IPS-18c (cell line): Measurements from ENCODE around the gene ZC3H7B.
"Not testable (repeated sequence)": the region's sequence is repeated elsewhere in the genome, so short reads cannot be mapped to it uniquely, and the experiment has no call there.

Experiments
- H3K4me3 ChIP-seq: 2 replicates; pipeline ENCODE4 v1.7.0; 2013; ENCODE audit warnings: low read depth, mild to moderate bottlenecking, low read length, moderate library complexity; ENCODE audit not compliant: insufficient read depth
- H3K9me3 ChIP-seq: one replicate; pipeline ENCODE4 v1.6.1; 2013; ENCODE audit warnings: mild to moderate bottlenecking, low read length, moderate library complexity; ENCODE audit not compliant: control insufficient read depth, insufficient read depth

Gene ZC3H7B, protein sequence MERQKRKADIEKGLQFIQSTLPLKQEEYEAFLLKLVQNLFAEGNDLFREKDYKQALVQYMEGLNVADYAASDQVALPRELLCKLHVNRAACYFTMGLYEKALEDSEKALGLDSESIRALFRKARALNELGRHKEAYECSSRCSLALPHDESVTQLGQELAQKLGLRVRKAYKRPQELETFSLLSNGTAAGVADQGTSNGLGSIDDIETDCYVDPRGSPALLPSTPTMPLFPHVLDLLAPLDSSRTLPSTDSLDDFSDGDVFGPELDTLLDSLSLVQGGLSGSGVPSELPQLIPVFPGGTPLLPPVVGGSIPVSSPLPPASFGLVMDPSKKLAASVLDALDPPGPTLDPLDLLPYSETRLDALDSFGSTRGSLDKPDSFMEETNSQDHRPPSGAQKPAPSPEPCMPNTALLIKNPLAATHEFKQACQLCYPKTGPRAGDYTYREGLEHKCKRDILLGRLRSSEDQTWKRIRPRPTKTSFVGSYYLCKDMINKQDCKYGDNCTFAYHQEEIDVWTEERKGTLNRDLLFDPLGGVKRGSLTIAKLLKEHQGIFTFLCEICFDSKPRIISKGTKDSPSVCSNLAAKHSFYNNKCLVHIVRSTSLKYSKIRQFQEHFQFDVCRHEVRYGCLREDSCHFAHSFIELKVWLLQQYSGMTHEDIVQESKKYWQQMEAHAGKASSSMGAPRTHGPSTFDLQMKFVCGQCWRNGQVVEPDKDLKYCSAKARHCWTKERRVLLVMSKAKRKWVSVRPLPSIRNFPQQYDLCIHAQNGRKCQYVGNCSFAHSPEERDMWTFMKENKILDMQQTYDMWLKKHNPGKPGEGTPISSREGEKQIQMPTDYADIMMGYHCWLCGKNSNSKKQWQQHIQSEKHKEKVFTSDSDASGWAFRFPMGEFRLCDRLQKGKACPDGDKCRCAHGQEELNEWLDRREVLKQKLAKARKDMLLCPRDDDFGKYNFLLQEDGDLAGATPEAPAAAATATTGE

DNA sequence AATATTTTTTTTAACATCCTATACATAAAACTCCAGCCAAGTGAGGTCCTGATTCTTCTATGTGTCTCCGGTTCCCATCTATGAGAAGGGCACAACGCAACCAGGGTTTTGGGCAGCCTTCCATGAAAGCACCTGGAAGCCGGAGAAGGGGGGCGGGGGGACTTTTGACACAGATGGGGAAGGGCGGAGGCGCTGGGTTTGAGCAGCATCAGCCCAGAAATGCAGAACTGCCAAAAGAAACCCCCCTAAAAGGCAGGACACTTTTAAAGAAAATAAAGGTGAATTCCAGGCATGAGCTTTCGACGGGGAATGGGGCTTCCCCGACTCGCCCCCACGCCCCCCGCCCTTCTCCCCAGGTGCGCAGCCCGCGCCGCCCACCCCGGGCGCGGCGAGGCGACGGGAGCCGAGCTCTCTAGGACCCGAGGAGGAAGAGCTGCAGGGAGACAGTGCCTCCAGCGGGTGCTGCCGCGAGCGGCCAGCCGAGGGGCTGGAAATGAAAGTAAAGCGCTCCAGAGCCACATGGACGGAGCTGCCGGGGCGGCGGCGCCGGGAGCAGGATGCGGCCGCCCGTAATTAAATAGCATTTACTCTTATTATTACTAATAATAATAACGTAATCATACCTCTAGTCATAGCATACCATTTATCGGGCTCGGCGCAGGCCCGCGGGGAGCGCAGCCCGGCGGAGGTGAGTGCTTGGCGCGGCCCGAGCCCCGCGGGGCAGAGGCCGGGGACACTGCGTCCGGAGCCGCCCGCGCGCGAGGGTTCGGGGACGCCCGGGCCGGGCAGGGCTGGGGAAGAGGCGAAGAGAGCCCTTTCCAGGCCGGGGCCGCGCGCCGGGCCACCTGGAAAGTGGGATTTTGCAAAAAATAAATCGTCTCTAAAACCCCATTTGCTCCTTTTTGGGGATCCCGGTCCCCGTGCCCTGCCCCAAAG, at the start of gene ZC3H7B:
TSS of gene ZC3H7B (plus strand) at position 441 of the 936 bp plus-strand sequence. CDS start 19,136 bp downstream, outside the sequence.
- Histone ChIP-seq H3K9me3 (no peaks in the 10 kb centered on the region), H3K4me3 (peak within 1 kb of the TSS; percentile 81)

DNA sequence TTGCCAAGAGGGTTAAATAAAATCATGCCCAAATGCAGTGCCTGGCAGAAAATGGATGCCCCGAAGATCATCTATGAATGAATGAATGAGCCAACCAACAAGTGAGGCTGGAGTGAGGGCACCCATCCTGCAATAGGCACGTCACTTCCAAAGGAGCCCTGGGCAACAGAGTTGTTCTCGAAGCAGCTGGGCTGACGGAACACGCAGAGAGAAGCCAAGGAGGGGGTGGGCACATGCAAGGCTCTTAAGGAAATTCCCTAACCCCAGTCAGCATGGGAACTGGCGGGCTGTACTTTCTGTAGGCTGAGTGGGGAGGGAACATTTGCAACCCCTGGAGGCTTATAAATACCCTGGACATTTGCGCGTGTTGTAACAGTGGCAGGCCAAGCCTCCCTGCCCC, 49.0 kb upstream of the ZC3H7B start:
- H3K4me3 ChIP-seq, result no peak overlapping the region
- no peaks in the 10 kb centered on the region for H3K9me3 ChIP-seq

DNA sequence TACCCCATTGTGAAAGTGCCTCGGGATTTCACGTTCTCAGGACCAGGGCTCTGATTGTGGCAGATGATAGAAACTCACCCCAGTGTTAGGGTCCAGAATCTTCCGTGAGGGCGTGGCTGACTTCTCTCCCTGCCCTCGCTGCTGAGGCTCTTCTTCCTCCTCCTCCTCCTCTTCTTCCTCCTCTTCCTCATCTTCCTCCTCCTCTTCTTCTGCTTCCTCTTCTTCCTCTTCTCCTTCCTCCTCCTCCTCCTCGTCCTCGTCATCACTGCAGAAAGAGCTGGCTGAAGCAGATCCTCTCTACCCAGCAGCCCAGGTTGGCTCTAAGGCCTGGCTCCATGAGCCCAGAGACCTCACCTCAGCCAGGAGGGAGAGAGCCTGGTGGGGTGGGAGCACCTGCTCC, 47.1 kb upstream of the ZC3H7B start:
- H3K4me3 ChIP-seq, result no peak overlapping the region

DNA sequence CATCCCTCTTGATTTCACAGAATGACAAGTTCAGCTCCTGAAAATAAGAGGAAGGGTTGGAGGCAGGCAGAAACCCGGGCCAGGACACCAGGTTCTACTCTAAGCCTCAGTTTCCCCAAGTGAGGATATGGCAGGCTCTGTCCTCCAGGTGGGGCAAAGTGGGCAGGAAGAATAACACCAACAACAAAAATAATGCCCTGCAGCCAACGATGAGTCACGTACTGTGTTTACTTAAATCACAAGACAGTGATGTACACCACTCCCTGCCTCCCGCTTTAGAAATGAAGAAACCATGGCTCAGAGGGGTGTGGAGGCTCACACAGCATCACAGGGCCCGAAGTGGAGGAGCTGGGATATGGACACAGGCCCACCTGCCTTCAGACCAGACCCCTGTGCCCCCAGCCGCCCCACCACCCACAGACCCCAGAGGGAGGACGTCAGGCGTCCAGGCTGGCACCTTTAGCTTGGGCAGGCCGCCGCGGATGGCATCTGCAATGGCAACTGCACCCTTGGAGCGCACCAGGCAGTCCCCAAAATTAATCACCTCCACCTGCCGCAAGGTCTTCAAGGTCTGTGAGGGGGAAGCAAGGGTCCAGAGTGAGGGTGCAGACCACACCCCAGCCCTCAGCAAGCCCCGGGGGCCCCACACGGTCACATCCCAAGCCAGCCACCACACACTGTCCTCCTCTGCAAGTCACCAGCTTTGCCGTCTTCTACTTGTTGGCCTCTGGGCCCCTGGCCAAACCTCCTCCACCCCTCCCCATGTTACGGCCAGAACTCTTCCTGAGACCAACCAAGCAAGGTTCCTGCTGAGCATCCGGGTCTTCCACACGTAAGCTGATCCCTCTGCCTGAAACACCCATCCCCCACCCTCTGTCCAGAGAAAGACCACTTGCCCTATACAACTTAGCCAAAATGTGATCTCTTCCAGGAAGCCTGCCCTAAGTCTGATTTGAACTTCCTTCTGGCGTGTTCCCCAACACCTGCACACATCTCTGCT, 44.8 kb upstream of the ZC3H7B start:
- H3K4me3 ChIP-seq, result no peak overlapping the region
- no peaks in the 10 kb centered on the region for H3K9me3 ChIP-seq

More for the DNA sequence above, 47.1 kb upstream of the ZC3H7B start:
- no peaks in the 10 kb centered on the region for H3K9me3 ChIP-seq

DNA sequence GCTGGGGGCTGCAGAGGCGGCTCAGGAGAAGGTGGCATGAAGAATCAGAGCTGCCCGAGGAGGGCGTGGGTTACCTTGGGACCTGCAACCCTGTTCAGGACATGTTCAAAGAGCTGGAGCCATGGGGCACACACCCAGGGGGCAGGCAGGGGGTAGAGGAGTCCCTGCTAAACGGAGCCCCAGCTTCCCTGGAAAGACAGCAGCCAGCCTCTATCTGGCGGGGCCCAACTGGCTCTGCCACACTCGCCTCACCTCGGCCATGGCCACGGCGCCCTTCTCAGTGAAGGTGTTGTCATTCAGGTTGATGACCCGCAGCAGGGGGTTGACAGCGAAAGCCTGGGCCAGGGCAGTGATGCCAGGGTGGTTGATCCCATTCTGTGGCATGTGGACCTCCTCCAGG, 43.6 kb upstream of the ZC3H7B start:
- Histone ChIP-seq H3K9me3 (no peaks in the 10 kb centered on the region), H3K4me3 (no peak overlapping the region)

DNA sequence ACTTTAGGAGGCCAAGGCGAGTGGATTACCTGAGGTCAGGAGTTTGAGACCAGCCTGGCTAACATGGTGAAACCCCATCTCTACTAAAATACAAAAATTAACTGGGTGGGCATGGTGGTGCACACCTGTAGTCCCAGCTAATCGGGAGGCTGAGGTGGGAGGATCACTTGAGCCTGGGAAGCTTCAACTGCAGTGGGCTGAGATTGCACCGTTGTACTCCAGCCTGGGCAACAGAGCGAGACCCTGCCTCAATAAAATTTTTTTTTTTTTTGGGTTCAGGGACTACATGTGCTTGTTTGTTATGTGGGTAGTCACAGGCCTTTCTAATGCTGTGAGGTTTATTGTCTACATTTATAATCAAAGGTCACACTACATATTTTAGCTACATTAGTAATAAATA, 41.6 kb upstream of the ZC3H7B start:
- not testable (repeated sequence) for H3K9me3 ChIP-seq, H3K4me3 ChIP-seq

DNA sequence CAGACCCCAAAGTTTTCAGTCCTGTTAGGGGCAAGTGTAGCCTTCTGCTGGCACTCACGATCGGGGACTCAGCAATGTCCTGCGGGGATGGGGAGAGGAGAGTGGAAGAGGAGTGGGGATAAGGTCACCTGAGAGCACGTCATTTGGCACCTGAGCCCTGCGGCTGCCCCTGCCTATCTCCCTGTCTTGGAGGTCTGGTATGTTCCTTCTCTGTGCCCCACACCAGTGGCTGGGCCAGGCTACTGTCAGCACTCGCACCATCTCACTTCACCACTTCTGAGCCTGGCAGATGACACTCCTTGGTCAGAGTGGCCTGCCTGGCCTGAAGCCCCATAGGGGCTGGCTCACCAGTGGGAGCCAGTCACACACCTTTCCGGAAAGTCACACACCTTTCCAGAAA, 40.5 kb upstream of the ZC3H7B start:
- H3K4me3 ChIP-seq, result no peak overlapping the region
- no peaks in the 10 kb centered on the region for H3K9me3 ChIP-seq

DNA sequence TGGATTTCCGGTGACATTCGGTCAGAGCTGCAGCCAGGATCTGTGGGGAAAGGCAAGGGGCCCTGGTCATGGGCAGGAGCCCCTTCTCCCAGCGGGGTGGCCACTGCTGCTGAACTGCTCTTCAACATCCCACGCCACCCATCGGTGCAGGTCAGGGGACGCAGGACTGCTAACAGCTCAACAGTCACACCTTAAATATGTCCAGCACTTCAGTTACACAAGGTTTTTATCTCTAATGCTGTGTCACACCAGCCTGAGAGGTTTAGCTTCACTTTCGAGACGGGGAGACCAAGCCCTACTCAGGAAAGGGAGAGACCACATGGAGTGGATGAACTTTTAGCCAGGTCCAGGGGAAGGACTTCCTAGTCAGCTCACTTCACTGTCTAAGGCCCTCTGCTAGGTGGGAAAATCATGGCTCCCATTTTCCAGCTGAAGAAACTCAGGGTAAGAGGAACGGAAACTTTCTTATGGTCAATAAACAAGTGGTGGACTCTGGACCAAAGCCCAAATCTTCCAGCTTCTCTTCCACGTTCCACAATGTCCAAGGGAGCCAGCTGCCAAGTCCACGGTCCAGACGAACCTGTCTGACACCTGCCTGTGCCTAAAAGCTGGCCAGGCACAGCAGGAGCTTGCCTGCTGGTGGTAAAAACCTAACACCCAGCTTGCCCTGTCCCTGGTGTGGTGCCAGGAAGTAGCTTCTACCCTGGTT, 39.6 kb upstream of the ZC3H7B start:
- no peak overlapping the region for H3K4me3 ChIP-seq

DNA sequence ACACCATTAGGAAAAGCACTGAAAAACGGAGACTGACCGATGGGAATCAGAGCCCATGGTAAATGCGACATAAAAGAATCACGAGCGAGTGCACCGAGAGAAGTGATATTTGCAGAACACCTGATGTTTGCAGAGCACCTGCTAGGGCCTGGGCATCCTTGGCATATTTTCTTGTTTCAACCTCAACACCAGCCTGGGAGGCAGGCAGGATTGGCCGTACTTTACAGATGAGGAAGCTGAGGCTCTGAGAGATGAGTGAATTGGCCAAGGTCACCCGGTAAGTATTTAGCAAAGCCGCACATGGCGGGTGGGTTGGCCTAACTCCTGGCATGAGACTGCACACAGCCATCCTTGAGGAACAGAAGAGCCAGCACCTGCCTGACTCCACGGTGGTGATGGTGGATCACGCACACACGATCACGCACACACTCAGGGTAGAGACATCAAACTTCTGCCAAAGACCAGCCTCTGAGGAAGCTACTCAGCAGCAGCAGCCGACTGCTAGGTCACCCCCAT, 39.0 kb upstream of the ZC3H7B start:
- no peaks in the 10 kb centered on the region for H3K9me3 ChIP-seq
- no peak overlapping the region for H3K4me3 ChIP-seq

More for the DNA sequence above, 39.6 kb upstream of the ZC3H7B start:
- no peaks in the 10 kb centered on the region for H3K9me3 ChIP-seq

DNA sequence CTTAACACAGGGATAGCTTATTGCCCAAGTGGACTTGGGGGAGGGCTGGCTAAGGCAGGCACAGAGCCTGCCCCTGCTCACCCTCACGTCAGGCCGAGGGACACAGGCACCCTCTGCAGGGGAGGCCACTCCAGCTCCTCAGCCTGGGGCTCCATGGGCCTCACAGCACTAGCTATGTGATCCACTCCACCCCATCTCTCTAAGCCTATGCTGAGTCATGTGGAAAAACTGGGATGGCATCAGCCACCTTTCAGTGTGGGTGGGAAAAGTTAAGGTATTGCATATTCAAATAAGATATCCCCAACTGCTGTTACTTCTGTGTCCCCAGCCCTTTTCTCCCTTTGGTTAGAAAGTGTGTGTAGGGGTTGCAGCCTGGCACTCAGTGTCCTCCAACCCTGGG, 37.6 kb upstream of the ZC3H7B start:
- H3K4me3 ChIP-seq, result no peak overlapping the region
- no peaks in the 10 kb centered on the region for H3K9me3 ChIP-seq

DNA sequence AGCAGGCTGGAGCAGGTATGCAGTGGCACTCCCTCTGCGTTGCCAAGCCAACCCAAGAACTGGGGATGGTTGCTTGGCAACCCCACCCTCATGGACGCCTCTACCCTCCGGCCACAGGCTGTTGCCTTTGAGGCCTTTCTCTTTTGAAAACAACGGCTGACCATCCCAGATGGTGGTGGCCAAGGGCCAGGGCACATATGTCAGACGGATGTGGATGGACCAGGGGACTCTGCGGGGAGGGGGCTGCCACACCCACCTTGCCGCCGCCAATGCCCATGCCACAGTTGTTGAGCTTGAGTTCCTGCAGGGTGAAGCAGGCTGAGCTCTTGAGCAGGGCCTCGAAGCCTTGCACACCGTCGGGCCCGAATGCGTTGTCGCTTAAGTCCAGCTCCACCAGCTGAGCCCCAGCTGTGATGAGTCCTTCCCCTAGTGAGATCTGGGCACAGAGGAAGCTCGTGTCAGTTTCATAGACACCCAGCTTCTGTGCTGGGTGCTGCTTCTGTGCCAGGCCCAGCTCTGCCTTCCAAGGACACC, 36.9 kb upstream of the ZC3H7B start:
- Histone ChIP-seq H3K4me3 (no peak overlapping the region), H3K9me3 (no peaks in the 10 kb centered on the region)

DNA sequence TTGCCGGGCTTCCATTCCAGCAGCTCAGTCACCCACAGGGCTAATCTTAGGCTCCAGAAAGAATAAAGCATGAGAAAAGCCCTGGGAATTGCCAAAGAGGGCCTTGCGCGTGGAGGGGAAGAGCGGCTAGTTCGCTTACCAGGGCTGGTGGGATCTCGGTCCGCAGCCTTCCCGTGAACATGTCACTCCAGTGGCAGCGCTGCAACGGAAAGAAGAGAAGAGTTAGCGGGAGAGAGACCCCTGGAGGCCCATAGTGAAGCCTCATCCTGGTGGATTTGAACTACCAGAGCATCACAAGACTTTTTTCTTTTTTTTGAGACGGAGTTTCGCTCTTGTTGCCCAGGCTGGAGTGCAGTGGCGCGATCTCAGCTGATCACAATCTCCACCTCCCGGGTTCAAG, 33.4 kb upstream of the ZC3H7B start:
- Histone ChIP-seq H3K9me3 (no peaks in the 10 kb centered on the region), H3K4me3 (no peak overlapping the region)

DNA sequence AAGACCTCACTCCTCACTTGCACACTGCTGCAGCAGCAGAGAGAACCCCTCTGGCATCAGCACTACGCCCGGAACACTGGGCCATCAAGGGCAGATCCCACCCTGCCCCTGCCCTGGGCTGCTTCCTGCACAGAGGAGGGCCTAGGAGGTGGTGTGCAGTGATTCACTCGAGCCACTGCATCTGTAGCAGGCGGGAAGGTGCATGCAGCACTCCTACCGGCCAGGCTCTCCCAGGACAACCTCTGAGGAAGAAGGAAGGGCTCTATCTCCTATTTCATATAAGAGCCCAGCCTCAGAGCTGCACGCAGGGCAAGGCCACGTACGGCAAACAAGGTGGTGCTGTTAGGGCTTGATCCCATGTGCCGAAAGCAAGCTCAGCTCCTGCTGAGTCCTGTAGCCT, 29.5 kb upstream of the ZC3H7B start:
- H3K4me3 ChIP-seq, result no peak overlapping the region
- H3K9me3 ChIP-seq, result no peaks in the 10 kb centered on the region

DNA sequence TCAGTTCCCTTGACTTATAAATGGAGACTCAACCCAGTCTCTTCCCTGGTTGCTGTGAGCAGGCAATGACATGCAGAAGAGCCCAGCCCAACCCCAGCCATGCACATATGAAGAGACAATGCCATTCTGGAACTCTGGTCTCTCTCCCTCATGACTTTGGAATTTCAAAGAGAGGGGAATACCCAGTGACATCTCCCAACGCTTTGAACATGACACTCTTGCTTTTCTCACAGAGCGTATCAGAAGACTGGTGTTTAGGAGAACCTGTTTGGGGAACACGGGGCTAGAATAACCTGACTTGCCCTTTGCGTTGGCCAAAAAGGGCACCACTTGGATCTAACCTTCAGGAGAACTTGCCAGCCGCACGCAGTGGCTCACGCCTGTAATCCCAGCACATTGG, 28.2 kb upstream of the ZC3H7B start:
- Histone ChIP-seq H3K4me3 (no peak overlapping the region), H3K9me3 (no peaks in the 10 kb centered on the region)

DNA sequence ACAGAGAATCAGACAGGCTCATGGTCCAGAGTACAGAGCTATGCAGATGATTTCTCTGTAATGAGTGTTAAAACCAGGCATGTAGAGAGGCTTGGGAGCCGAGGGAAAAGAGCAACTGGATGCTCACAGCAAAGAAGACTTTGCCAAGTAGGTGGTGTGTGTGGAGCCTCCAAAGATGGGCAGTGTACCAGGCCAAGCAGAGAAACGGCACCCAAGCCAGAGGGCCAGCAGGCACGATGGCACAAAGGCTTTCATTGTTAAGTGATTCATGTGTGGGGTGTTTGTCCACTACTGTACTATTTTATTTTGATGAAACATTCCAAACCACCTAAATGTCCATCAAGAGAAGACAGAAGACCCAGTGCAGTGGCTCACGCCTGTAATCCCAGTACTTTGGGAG, 26.5 kb upstream of the ZC3H7B start:
- no peak overlapping the region for H3K4me3 ChIP-seq
- H3K9me3 ChIP-seq, result no peaks in the 10 kb centered on the region
